Hepatocyte (in vitro differentiated cells): ENCODE measurements around the gene EPHA2. TPM values are rescaled to one million over a fixed set of nuclear protein-coding genes. Genes with fewer than 3 reads are reported as not detected.

Experiments
- DNase-seq: peaks from one replicate; pipeline ENCODE4 v3.0.0-alpha.2; 2016; ENCODE audit warnings: low spot score
- H2AFZ ChIP-seq: fragments of 200-600 bp; sonication (generic); 2 replicates; pipeline ENCODE4 v1.6.0; 2016; ENCODE audit warnings: antibody characterized with exemption, mild to moderate bottlenecking
- H3K27ac ChIP-seq: fragments of 200-600 bp; sonication (generic); 2 replicates; pipeline ENCODE4 v1.5.1; 2016; ENCODE audit warnings: mild to moderate bottlenecking
- H3K27me3 ChIP-seq: fragments of 200-600 bp; sonication (generic); 2 replicates; pipeline ENCODE4 v1.6.1; 2016
- H3K36me3 ChIP-seq: fragments of 200-600 bp; sonication (generic); replicated peaks from 2 replicates; pipeline ENCODE4 v1.5.1; 2016; ENCODE audit warnings: low read depth; ENCODE audit not compliant: insufficient read depth
- H3K4me1 ChIP-seq: fragments of 200-600 bp; sonication (generic); 2 replicates; pipeline ENCODE4 v1.5.1; 2016; ENCODE audit warnings: mild to moderate bottlenecking, moderate library complexity; ENCODE audit not compliant: insufficient read depth
- H3K4me2 ChIP-seq: fragments of 200-600 bp; sonication (generic); 2 replicates; pipeline ENCODE4 v1.6.0; 2016
- H3K4me3 ChIP-seq: fragments of 200-600 bp; sonication (generic); 2 replicates; pipeline ENCODE4 v1.5.1; 2016; ENCODE audit warnings: mild to moderate bottlenecking
- H3K79me2 ChIP-seq: fragments of 200-600 bp; sonication (generic); 2 replicates; pipeline ENCODE4 v1.6.0; 2017; ENCODE audit warnings: mild to moderate bottlenecking
- H3K9me2 ChIP-seq: fragments of 200-600 bp; sonication (generic); replicated peaks from 2 replicates; pipeline ENCODE4 v1.6.0; 2017; ENCODE audit warnings: mild to moderate bottlenecking; ENCODE audit not compliant: insufficient read depth
- H3K9me3 ChIP-seq: fragments of 200-600 bp; sonication (generic); 2 replicates; pipeline ENCODE4 v1.5.1; 2016; ENCODE audit warnings: low read depth, mild to moderate bottlenecking
- H4K20me1 ChIP-seq: fragments of 200-600 bp; sonication (generic); 2 replicates; pipeline ENCODE4 v1.6.0; 2016; ENCODE audit warnings: mild to moderate bottlenecking; ENCODE audit not compliant: insufficient read depth, poor library complexity, severe bottlenecking
- EZH2 ChIP-seq: fragments of 200-600 bp; sonication (generic); IDR thresholded peaks from 2 replicates; pipeline ENCODE4 v1.6.1; 2016; ENCODE audit warnings: antibody characterized with exemption, mild to moderate bottlenecking, borderline replicate concordance
- EZH2phosphoT487 ChIP-seq: fragments of 200-600 bp; sonication (generic); IDR thresholded peaks from one replicate; pipeline ENCODE4 v1.6.1; 2018; ENCODE audit warnings: antibody characterized with exemption, mild to moderate bottlenecking, low read depth, moderate library complexity; ENCODE audit not compliant: unreplicated experiment, severe bottlenecking
- WGBS: methylation state at CpG from one replicate; pipeline ENCODE4 v1.1.6; 2016; ENCODE audit warnings: low lambda C conversion rate; ENCODE audit errors: missing lambda C conversion rate; 5-methylcytosine and 5-hydroxymethylcytosine counted together
- polyA plus RNA-seq: library from polyadenylated mRNA; unstranded; fragments of >200 nt; fragmentation: Nextera tagmentation; extraction: Ambion mirVana; gene quantifications from 2 replicates; pipeline ENCODE4 v1.2.1, GENCODE V29; 2016
- total RNA-seq: library from RNA; depleted of rRNA; stranded (reverse); fragments of >200 nt; gene quantifications from 2 replicates; pipeline ENCODE4 v1.2.3, GENCODE V29; 2014
- TF ChIP-seq, protein P1 (sequence below): fragments of 200-600 bp; sonication (generic); IDR thresholded peaks from 2 replicates; pipeline ENCODE4 v1.5.1; 2016; ENCODE audit warnings: antibody characterized with exemption, mild to moderate bottlenecking; ENCODE audit not compliant: poor library complexity

Gene EPHA2
- 26.7 and 27.3 TPM in 2 replicates for total RNA-seq
- 20.0 and 20.4 TPM in 2 replicates for polyA plus RNA-seq

GRCh38 chr1:16155537-16156410 is at the start of gene EPHA2:
Gene EPHA2, minus strand, starts transcription at chr1:16156069. Its CDS starts 137 bp downstream, at chr1:16155932.
- WGBS = 2% methylated on average over 71 of the region's 89 CpGs
- Histone ChIP-seq H3K9me3 (no peaks in the 10 kb centered on the region), H3K36me3 (no peaks in the 10 kb centered on the region), H3K9me2 (no peaks in the 10 kb centered on the region), H3K4me1 (peaks cover 49% of the 10 kb centered on the region), H4K20me1 (no peaks in the 10 kb centered on the region), H3K79me2 (peaks cover 40% of the 10 kb centered on the region), H2AFZ (peak within 1 kb of the TSS; percentile 38), H3K27ac (peak within 1 kb of the TSS; percentile 95), H3K27me3 (no peaks in the 10 kb centered on the region), H3K4me2 (peak within 1 kb of the TSS; percentile 97), H3K4me3 (peak within 1 kb of the TSS; percentile 76)
- peak; percentile 96 for DNase-seq
- TF ChIP-seq EZH2 (no peak), EZH2phosphoT487 (no peak)
- TF ChIP-seq, protein P1, sequence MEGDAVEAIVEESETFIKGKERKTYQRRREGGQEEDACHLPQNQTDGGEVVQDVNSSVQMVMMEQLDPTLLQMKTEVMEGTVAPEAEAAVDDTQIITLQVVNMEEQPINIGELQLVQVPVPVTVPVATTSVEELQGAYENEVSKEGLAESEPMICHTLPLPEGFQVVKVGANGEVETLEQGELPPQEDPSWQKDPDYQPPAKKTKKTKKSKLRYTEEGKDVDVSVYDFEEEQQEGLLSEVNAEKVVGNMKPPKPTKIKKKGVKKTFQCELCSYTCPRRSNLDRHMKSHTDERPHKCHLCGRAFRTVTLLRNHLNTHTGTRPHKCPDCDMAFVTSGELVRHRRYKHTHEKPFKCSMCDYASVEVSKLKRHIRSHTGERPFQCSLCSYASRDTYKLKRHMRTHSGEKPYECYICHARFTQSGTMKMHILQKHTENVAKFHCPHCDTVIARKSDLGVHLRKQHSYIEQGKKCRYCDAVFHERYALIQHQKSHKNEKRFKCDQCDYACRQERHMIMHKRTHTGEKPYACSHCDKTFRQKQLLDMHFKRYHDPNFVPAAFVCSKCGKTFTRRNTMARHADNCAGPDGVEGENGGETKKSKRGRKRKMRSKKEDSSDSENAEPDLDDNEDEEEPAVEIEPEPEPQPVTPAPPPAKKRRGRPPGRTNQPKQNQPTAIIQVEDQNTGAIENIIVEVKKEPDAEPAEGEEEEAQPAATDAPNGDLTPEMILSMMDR = no peak

DNA sequence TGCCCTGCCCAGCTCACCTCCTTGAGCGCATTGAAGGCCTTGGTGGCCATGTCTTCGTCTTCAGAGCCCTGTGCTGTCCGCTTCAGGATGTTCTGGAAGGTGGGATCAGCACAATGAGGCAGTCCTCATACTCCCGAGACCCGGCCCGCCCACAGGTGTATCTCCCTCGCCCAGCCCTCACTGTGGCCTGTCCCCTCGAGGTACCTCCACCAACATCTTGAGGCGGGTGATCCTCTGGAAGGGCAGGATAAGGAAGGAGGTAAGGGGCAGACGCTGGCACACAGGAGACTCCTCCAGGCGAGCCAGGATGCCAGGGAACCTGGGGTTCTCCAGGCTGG is 49.4 kb upstream of the EPHA2 start:
- no peaks in the 10 kb centered on the region for H3K36me3 ChIP-seq
- H3K27ac ChIP-seq = no peak overlapping the region
- H4K20me1 ChIP-seq = no peaks in the 10 kb centered on the region
- TF ChIP-seq EZH2 = no peak
- no peak for TF ChIP-seq EZH2phosphoT487
- TF ChIP-seq, protein P1 = no peak
- WGBS = 86% methylated on average over 9 of the region's 11 CpGs
- H3K4me3 ChIP-seq = no peak overlapping the region
- H2AFZ ChIP-seq = no peak overlapping the region
- peaks cover 2% of the 10 kb centered on the region for H3K79me2 ChIP-seq
- no peaks in the 10 kb centered on the region for H3K9me2 ChIP-seq
- no peaks in the 10 kb centered on the region for H3K27me3 ChIP-seq
- H3K9me3 ChIP-seq = no peaks in the 10 kb centered on the region
- H3K4me2 ChIP-seq = no peak overlapping the region
- DNase-seq = no peak
- peaks cover 26% of the 10 kb centered on the region for H3K4me1 ChIP-seq

GRCh38 chr1:16204634-16205333 is 48.9 kb upstream of the EPHA2 start:
- Histone ChIP-seq H3K4me1 (peaks cover 21% of the 10 kb centered on the region), H2AFZ (no peak overlapping the region), H3K9me2 (no peaks in the 10 kb centered on the region), H3K4me3 (no peak overlapping the region), H3K79me2 (peaks cover 2% of the 10 kb centered on the region), H4K20me1 (no peaks in the 10 kb centered on the region), H3K36me3 (no peaks in the 10 kb centered on the region), H3K27ac (no peak overlapping the region), H3K9me3 (no peaks in the 10 kb centered on the region), H3K4me2 (no peak overlapping the region), H3K27me3 (no peaks in the 10 kb centered on the region)
- 83% methylated on average over 12 of the region's 12 CpGs for WGBS
- TF ChIP-seq EZH2 = no peak
- TF ChIP-seq, protein P1 = peak; percentile 29
- peak; percentile 64 for DNase-seq
